ENCODE measurements around the gene CTNNBIP1.

CTNNBIP1 gene

DNA sequence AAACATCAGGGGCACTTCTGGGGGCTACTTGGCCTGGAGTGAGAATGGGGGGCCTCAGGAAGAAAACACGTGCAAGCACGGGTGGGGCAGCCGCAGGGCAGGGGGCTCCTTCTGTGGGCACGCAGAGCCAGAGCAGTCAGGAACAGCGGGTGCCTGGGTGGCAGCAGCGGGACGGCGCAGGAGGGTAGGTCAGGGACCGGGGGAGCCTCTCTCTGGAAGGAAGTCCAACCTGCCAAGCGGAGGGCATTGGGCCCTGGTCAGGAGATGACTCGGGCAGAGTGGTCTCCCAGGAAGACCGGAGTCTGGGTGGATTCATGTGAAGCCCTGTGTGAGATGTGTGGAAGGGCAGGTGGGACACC, 27.1 kb downstream of the CTNNBIP1 start (continued):
- TF ChIP-seq ZNF768 (tag by site-specific recombination; IDR thresholded peaks at IDR 0.05) (no peak), ZNF747 (tag by site-specific recombination; IDR thresholded peaks at IDR 0.05) (no peak), ZNF610 (tag by site-specific recombination; IDR thresholded peaks at IDR 0.05; ENCODE audit: borderline replicate concordance) (no peak), ZNF585B (tag by site-specific recombination; IDR thresholded peaks at IDR 0.05) (no peak), YY2 (tag by site-specific recombination; IDR thresholded peaks at IDR 0.05) (no peak), ZNF223 (tag by site-specific recombination; IDR thresholded peaks at IDR 0.05) (no peak), ZFP37 (tag by site-specific recombination; IDR thresholded peaks at IDR 0.05) (no peak), SCRT2 (tag by site-specific recombination; IDR thresholded peaks at IDR 0.05) (no peak), ZNF837 (tag by site-specific recombination; IDR thresholded peaks at IDR 0.05) (no peak)

DNA sequence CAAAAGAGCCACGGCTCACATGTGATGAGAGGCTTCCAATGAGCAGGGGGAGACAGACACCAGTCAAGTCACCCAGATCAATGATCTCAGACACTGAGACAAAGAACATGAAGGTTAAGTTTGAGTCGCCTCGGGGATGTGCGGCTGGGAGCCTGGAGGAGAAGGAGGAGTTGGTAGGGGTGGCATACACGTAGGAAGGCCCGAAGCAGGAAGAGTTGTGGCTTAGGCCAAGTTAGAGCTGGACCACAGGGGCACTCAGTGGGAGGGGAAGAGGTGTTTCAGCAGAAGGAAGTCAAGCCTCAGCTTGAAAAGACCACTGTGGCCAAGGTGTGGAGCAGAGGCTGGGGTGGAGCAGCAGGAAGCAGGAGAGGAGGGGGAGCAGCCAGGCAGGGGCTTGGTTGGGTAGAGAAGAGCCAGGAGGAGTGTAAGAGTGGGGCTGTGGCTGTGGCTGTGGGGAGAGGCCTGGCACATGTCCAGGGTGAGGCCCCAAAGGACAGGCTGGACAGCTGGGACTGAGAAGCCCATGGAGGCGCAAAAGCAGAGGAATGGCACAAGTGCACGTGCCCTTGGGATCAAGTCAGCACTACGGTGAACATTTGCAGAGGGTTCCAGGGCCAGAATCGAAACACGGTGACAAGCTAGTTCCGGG, 27.6 kb downstream of the CTNNBIP1 start:
- POLR2A ChIA-PET = interaction anchor here (0.6 kb wide), 1 partner anchor 61 kb away, joined by 3 read pairs; no protein-coding TSS in a partner anchor
- H3K9me3 ChIP-seq (ENCODE audit: control insufficient read depth, insufficient read depth, low read depth, low read length) = no peaks in the 10 kb centered on the region
- H3K4me3 ChIP-seq (ENCODE audit: low read depth, low read length) = no peak overlapping the region
- no peak for TF ChIP-seq GLI4 (tag by site-specific recombination; IDR thresholded peaks at IDR 0.05)
- peak; percentile 80 for TF ChIP-seq ZIC2 (tag by site-specific recombination; IDR thresholded peaks at IDR 0.05)
- TF ChIP-seq ZNF394 (tag by site-specific recombination; IDR thresholded peaks at IDR 0.05; ENCODE audit: borderline replicate concordance) = peak; percentile 34; the same call in 1 of the 2 replicates
- CTCF ChIA-PET = interaction anchor here (1.3 to 3.4 kb wide), 3 partner anchors 7 to 61 kb away, joined by 3 to 16 read pairs (median 4); partner anchors contain the start of genes LZIC and NMNAT1
- no peak overlapping the region for H3K27ac ChIP-seq (ENCODE audit: extremely low read depth, low read depth, low read length)
- H3K36me3 ChIP-seq (ENCODE audit: control insufficient read depth in 2 of 2, insufficient read depth in 1 of 2, low read length in 2 of 2) = peaks cover 0 to 11% of the 10 kb centered on the region in 2 experiments; a peak in 1 of 3 replicates
- no peaks in the 10 kb centered on the region; the same call in 1 of the 2 replicates for H3K4me1 ChIP-seq (ENCODE audit: control insufficient read depth, insufficient read depth, low read length)

DNA sequence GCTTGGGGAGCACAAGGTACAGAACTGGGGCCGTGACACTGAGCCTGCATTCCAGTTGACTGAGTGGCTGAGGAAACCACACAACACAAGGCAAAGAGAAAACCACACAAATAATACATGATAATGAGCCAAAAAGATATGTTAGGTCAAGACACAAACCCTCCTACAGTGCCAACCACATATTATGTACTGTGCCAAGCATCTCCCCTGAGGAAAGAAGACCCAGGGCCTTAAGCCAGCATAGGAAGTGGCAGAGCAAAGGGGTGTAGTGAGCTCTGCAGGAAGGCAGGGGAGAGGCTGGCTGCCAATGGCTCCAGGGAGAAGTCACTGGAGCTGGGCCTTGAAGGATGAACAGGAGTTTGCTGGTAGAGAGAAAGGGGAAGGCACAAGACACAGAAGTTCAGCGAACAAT, 28.2 kb downstream of the CTNNBIP1 start:
- ChIA-PET POLR2A (interaction anchor here (0.6 kb wide), 1 partner anchor 62 kb away, joined by 3 read pairs; no protein-coding TSS in a partner anchor), CTCF (interaction anchor here (1.3 kb wide), 2 partner anchors 13 to 62 kb away, joined by 3 to 5 read pairs; partner anchors contain the start of genes LZIC and NMNAT1)
- Histone ChIP-seq H3K4me1 (ENCODE audit: control insufficient read depth, insufficient read depth, low read length) (no peaks in the 10 kb centered on the region; the same call in 1 of the 2 replicates), H3K36me3 (ENCODE audit: control insufficient read depth in 2 of 2, insufficient read depth in 1 of 2, low read length in 2 of 2) (peaks cover 0 to 8% of the 10 kb centered on the region in 2 experiments; a peak in 1 of 3 replicates), H3K27ac (ENCODE audit: extremely low read depth, low read depth, low read length) (no peak overlapping the region), H3K4me3 (ENCODE audit: low read depth, low read length) (no peak overlapping the region), H3K9me3 (ENCODE audit: control insufficient read depth, insufficient read depth, low read depth, low read length) (no peaks in the 10 kb centered on the region)
- TF ChIP-seq, protein P1, sequence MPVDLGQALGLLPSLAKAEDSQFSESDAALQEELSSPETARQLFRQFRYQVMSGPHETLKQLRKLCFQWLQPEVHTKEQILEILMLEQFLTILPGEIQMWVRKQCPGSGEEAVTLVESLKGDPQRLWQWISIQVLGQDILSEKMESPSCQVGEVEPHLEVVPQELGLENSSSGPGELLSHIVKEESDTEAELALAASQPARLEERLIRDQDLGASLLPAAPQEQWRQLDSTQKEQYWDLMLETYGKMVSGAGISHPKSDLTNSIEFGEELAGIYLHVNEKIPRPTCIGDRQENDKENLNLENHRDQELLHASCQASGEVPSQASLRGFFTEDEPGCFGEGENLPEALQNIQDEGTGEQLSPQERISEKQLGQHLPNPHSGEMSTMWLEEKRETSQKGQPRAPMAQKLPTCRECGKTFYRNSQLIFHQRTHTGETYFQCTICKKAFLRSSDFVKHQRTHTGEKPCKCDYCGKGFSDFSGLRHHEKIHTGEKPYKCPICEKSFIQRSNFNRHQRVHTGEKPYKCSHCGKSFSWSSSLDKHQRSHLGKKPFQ (tag by site-specific recombination; IDR thresholded peaks at IDR 0.05) = no peak
- peak; percentile 79 for TF ChIP-seq ZFP3 (tag by site-specific recombination; IDR thresholded peaks at IDR 0.05; ENCODE audit: low read depth)

DNA sequence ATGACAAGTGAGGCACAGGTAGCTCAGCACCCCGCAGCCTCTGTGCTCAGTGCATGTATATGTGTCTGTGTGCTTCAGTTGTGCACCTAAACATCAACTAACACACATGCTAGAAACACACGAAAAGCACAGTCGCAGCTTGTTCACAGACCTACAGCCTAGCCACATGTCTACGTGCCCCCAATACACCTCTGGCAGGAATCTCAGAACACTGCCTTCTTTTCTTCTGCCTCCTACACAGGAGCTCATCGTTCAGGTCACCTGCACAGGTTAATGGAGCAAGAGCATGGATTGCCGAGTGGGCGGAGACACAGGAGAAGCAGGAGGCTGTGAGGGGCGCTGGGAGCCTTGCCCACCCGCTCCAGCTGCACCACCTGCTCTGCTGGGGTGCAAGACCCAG, 31.7 kb downstream of the CTNNBIP1 start:
- ChIA-PET POLR2A (interaction anchor here (1.2 to 1.8 kb wide), 2 partner anchors 32 to 64 kb away, joined by 4 to 5 read pairs; partner anchors contain the start of genes LZIC and NMNAT1), CTCF (interaction anchor here (0.9 to 2.4 kb wide), 6 partner anchors 10 to 94 kb away, joined by 3 to 15 read pairs (median 8); partner anchors contain the start of genes LZIC and NMNAT1)
- no peak for TF ChIP-seq FEZF1 (tag by site-specific recombination; IDR thresholded peaks at IDR 0.05)
- no peak for TF ChIP-seq ZSCAN23 (tag by site-specific recombination; IDR thresholded peaks at IDR 0.05)
- no peak for TF ChIP-seq ZNF423 (tag by site-specific recombination; IDR thresholded peaks at IDR 0.05)
- Histone ChIP-seq H3K27ac (ENCODE audit: extremely low read depth, low read depth, low read length) (no peak overlapping the region), H3K36me3 (ENCODE audit: control insufficient read depth in 2 of 2, insufficient read depth in 1 of 2, low read length in 2 of 2) (peaks cover 0 to 4% of the 10 kb centered on the region in 2 experiments; a peak in 1 of 3 replicates), H3K4me3 (ENCODE audit: low read depth, low read length) (no peak overlapping the region), H3K9me3 (ENCODE audit: control insufficient read depth, insufficient read depth, low read depth, low read length) (no peaks in the 10 kb centered on the region), H3K4me1 (ENCODE audit: control insufficient read depth, insufficient read depth, low read length) (no peaks in the 10 kb centered on the region; the same call in 1 of the 2 replicates)

Data from HEK293 (cell line).